Measurements from ENCODE around the gene FAM184A. TPM values are rescaled to one million over a fixed set of nuclear protein-coding genes. Genes with fewer than 3 reads are reported as not detected.
A peak's percentile ranks its signal among the peaks of the same experiment; 100 is the strongest.

FAM184A gene
- total and polyA plus RNA-seq, 2 experiments from 2014 or later: 13.7 to 18.6 TPM

GRCh38 chr6:119090256-119090655, 11.8 kb upstream of the FAM184A start:
- peaks cover 8% of the 10 kb centered on the region; the same call in 1 of the 2 replicates for H3K4me1 ChIP-seq (ENCODE audit: insufficient read depth)
- peak; percentile 72 for ATAC-seq
- no peaks in the 10 kb centered on the region for H3K79me2 ChIP-seq (replicated peaks; ENCODE audit: insufficient read depth)
- no peak overlapping the region for H2AFZ ChIP-seq
- peak; percentile 80 for TF ChIP-seq REST (IDR thresholded peaks at IDR 0.05; ENCODE audit: unreplicated experiment)
- TF ChIP-seq ZNF331 (CRISPR knock-in tag; IDR thresholded peaks at IDR 0.05; ENCODE audit: low read depth): no peak
- peaks cover 3% of the 10 kb centered on the region for H3K36me3 Mint-ChIP-seq (ENCODE audit: low read depth)
- H3K27ac Mint-ChIP-seq: no peak overlapping the region
- H3K4me2 ChIP-seq: no peak overlapping the region
- H3K27me3 ChIP-seq (ENCODE audit: insufficient read depth): no peaks in the 10 kb centered on the region
- no peak overlapping the region for H3K4me3 Mint-ChIP-seq
- H3K27ac ChIP-seq (ENCODE audit: low read depth): no peak overlapping the region
- no peaks in the 10 kb centered on the region for H4K20me1 ChIP-seq (replicated peaks; ENCODE audit: insufficient read depth)
- peak; percentile 47 for DNase-seq (ENCODE audit: low spot score)
- H3K27me3 Mint-ChIP-seq (ENCODE audit: insufficient read depth, low read depth, poor library complexity): peaks cover 4% of the 10 kb centered on the region
- no peak overlapping the region for H3K4me3 ChIP-seq
- H3F3A ChIP-seq (replicated peaks; ENCODE audit: low read depth): no peaks in the 10 kb centered on the region
- peaks cover 10% of the 10 kb centered on the region for H3K4me1 Mint-ChIP-seq
- 0 out of 2 replicates have a peak, but pooled peaks cover 4% of the 10 kb centered on the region for H3K9me2 ChIP-seq (ENCODE audit: insufficient read depth)
- no peaks in the 10 kb centered on the region for H3K36me3 ChIP-seq (ENCODE audit: insufficient read depth)
- H3K9me3 Mint-ChIP-seq: peaks cover 6% of the 10 kb centered on the region

- peaks cover 8% of the 10 kb centered on the region; the same call in 1 of the 2 replicates for H3K4me1 ChIP-seq (ENCODE audit: insufficient read depth)
- H3K36me3 ChIP-seq (ENCODE audit: insufficient read depth): peaks cover 8% of the 10 kb centered on the region
- no peak overlapping the region for H3K27ac ChIP-seq (ENCODE audit: low read depth)
- ATAC-seq (no peak), DNase-seq (ENCODE audit: low spot score) (no peak)
- no peaks in the 10 kb centered on the region for H3F3A ChIP-seq (replicated peaks; ENCODE audit: low read depth)
- no peak overlapping the region for H3K4me3 ChIP-seq
- Mint-ChIP-seq H3K4me1 (no peaks in the 10 kb centered on the region; the same call in 1 of the 3 replicates), H3K27ac (no peak overlapping the region), H3K4me3 (no peak overlapping the region), H3K27me3 (ENCODE audit: insufficient read depth, low read depth, poor library complexity) (peaks cover 15% of the 10 kb centered on the region), H3K9me3 (peaks cover 53% of the 10 kb centered on the region), H3K36me3 (ENCODE audit: low read depth) (peaks cover 37% of the 10 kb centered on the region)
- H3K4me2 ChIP-seq: no peak overlapping the region
- H3K79me2 ChIP-seq (replicated peaks; ENCODE audit: insufficient read depth): no peaks in the 10 kb centered on the region
- H3K9me2 ChIP-seq (ENCODE audit: insufficient read depth): no peaks in the 10 kb centered on the region
- H2AFZ ChIP-seq: no peak overlapping the region
- H4K20me1 ChIP-seq (replicated peaks; ENCODE audit: insufficient read depth): no peaks in the 10 kb centered on the region
- H3K27me3 ChIP-seq (ENCODE audit: insufficient read depth): peaks cover 11% of the 10 kb centered on the region
- TF ChIP-seq JUNB (IDR thresholded peaks at IDR 0.05; ENCODE audit: unreplicated experiment) (no peak), ETS1 (IDR thresholded peaks at IDR 0.05) (no peak), ZNF331 (CRISPR knock-in tag; IDR thresholded peaks at IDR 0.05; ENCODE audit: low read depth) (no peak), REST (IDR thresholded peaks at IDR 0.05; ENCODE audit: unreplicated experiment) (no peak), CTCF (conservative IDR thresholded peaks at IDR 0.05; ENCODE audit: low read depth in 2 of 2) (no peak), ZNF114 (CRISPR knock-in tag; IDR thresholded peaks at IDR 0.05) (no peak), POLR2AphosphoS5 (IDR thresholded peaks at IDR 0.05; ENCODE audit: low read depth) (no peak), NANOG (IDR thresholded peaks at IDR 0.05; ENCODE audit: borderline replicate concordance) (no peak), STAT1 (IDR thresholded peaks at IDR 0.05; ENCODE audit: unreplicated experiment) (no peak), EZH2 (IDR thresholded peaks at IDR 0.05; ENCODE audit: low read depth, unreplicated experiment) (no peak), CREB1 (CRISPR knock-in tag; IDR thresholded peaks at IDR 0.05; ENCODE audit: low read depth) (no peak)
These were observed 6.3 kb upstream of the FAM184A start for GRCh38 chr6:119084784-119085183.

All from GM23338 (cell line).